DMS 273 treated with DMSO at 0.1 percent for 48 hours (cell line): ENCODE results near the gene BCL2A1.
"Not testable (repeated sequence)": the region's sequence is repeated elsewhere in the genome, so short reads cannot be mapped to it uniquely, and the experiment has no call there.

Experiments
- DNase-seq: peaks from one replicate; lab custom pipeline; 2025; lab: John Stamatoyannopoulos, UW

Gene BCL2A1

GRCh38 chr15:79923515-79924169, 47.4 kb downstream of the BCL2A1 start:
- DNase-seq: peak; percentile 89

- no peak for DNase-seq
Observed at GRCh38 chr15:79923079-79923514, 47.9 kb downstream of the BCL2A1 start.

GRCh38 chr15:79922512-79923078, 48.4 kb downstream of the BCL2A1 start:
- DNase-seq: peak; percentile 11

- no peak for DNase-seq
Observed at GRCh38 chr15:79919749-79920511, 51.1 kb downstream of the BCL2A1 start.

GRCh38 chr15:79919090-79919748, 51.8 kb downstream of the BCL2A1 start:
- no peak for DNase-seq

- DNase-seq: no peak
Observed at GRCh38 chr15:79918278-79918677, 52.7 kb downstream of the BCL2A1 start.

- no peak for DNase-seq
Observed at GRCh38 chr15:79916502-79917132, 54.4 kb downstream of the BCL2A1 start.

- not testable (repeated sequence) for DNase-seq
Observed at GRCh38 chr15:79915776-79916501, 55.1 kb downstream of the BCL2A1 start.

GRCh38 chr15:79914728-79915127, 56.3 kb downstream of the BCL2A1 start:
- DNase-seq: no peak
